Right cardiac atrium (tissue), 5 donors: ENCODE measurements around the gene SMPDL3A. TPM values are rescaled to one million over a fixed set of nuclear protein-coding genes. Genes with fewer than 3 reads are reported as not detected.

Source experiments
- ATAC-seq, 2 donors: fragments of 200-7000 bp; cut with Tn5 transposase; one replicate each; pipeline versions ENCODE4 v1.8.0 to v1.9.1; 2020; ENCODE audit warnings: moderate library complexity in 2 of 2, mild to moderate bottlenecking in 1 of 2
- DNase-seq, 3 donors: peaks; one replicate each; pipeline ENCODE4 v3.0.0-alpha.2; 2020
- H3K27ac ChIP-seq: one replicate; pipeline ENCODE4 v1.5.1; 2013; ENCODE audit warnings: mild to moderate bottlenecking, low read length, control low read depth, moderate library complexity
- H3K27me3 ChIP-seq: one replicate; pipeline ENCODE4 v1.6.1; 2013; ENCODE audit not compliant: control insufficient read depth, insufficient read depth
- H3K4me1 ChIP-seq: one replicate; pipeline ENCODE4 v1.6.1; 2013; ENCODE audit warnings: low read length; ENCODE audit not compliant: control insufficient read depth, insufficient read depth
- H3K4me3 ChIP-seq: one replicate; pipeline ENCODE4 v1.5.1; 2013; ENCODE audit warnings: low read length, control low read depth
- H3K9me3 ChIP-seq: one replicate; pipeline ENCODE4 v1.6.1; 2013; ENCODE audit warnings: low read length; ENCODE audit not compliant: control insufficient read depth
- WGBS: extraction: QIAGEN DNeasy Blood & Tissue Kit; methylation state at CpG from one replicate; pipeline ENCODE4 v1.1.7; 2013; 5-methylcytosine and 5-hydroxymethylcytosine counted together
- intact Hi-C, 4 donors: fragments of 100-400 bp; cut with DNase I; formaldehyde crosslinking; loops; one replicate each; pipeline versions ENCODE4 v1.11.0 to v1.14.0; 2022 to 2023
- polyA plus RNA-seq: library from polyadenylated mRNA; stranded (reverse); fragments of 200-250 nt; gene quantifications from one replicate; pipeline ENCODE4 v1.2.3, GENCODE V29; 2013
- total RNA-seq, 4 donors: library from RNA; stranded (reverse); fragmentation: NEBNext Ultra II Directional; extraction: Animal tissue kit (Norgen Biotek cat#: 25700); gene quantifications; one replicate each; pipeline ENCODE4 v1.2.1, GENCODE V29; 2021
- donor health status: healthy with polysubstance abuse.
- donor health status: DM: no; HTN: yes; CAD: no.
- donor health status: DM: no; HTN: no; CAD: no.
- donor health status: DM: no; HTN: yes; CAD: no; lungs with severe emphysema.
- donor health status: DM: yes; HTN: yes; CAD: no.

SMPDL3A gene
- total and polyA plus RNA-seq, 5 donors: 4.7 to 8.3 (median 7.0) TPM

GRCh38 chr6:122804962-122805485 lies 16.0 kb downstream of the SMPDL3A start:
- Histone ChIP-seq H3K27me3 (no peaks in the 10 kb centered on the region), H3K4me1 (no peaks in the 10 kb centered on the region), H3K4me3 (no peak overlapping the region), H3K27ac (no peak overlapping the region), H3K9me3 (no peaks in the 10 kb centered on the region)
- 57% methylated on average over 5 of the region's 5 CpGs for WGBS
- DNase-seq (no peak), ATAC-seq (peak in 1 of 2 donors; percentile 54)
- intact Hi-C loops: no loop called here

GRCh38 chr6:122806291-122806690 lies 17.2 kb downstream of the SMPDL3A start:
- no peak for DNase-seq
- Histone ChIP-seq H3K4me3 (no peak overlapping the region), H3K27me3 (no peaks in the 10 kb centered on the region), H3K9me3 (no peaks in the 10 kb centered on the region), H3K4me1 (no peaks in the 10 kb centered on the region), H3K27ac (no peak overlapping the region)
- peak; percentile 41 to 57 for ATAC-seq
- intact Hi-C loops: no loop called here
- 56% methylated on average over 2 of the region's 2 CpGs for WGBS

GRCh38 chr6:122808121-122808885 lies 19.2 kb downstream of the SMPDL3A start:
- ATAC-seq (no peak), DNase-seq (no peak)
- no peak overlapping the region for H3K4me3 ChIP-seq
- intact Hi-C loops: no loop called here
- H3K27ac ChIP-seq: no peak overlapping the region
- no peaks in the 10 kb centered on the region for H3K4me1 ChIP-seq
- WGBS: 84% methylated on average over 10 of the region's 10 CpGs
- no peaks in the 10 kb centered on the region for H3K27me3 ChIP-seq
- H3K9me3 ChIP-seq: no peaks in the 10 kb centered on the region

- Histone ChIP-seq H3K9me3 (no peaks in the 10 kb centered on the region), H3K27ac (no peak overlapping the region), H3K4me3 (no peak overlapping the region), H3K4me1 (no peaks in the 10 kb centered on the region), H3K27me3 (no peaks in the 10 kb centered on the region)
- ATAC-seq (no peak), DNase-seq (no peak)
- WGBS: 91% methylated on average over 4 of the region's 4 CpGs
- intact Hi-C loops: no loop called here
Observed at GRCh38 chr6:122809001-122809400, 19.9 kb downstream of the SMPDL3A start.

GRCh38 chr6:122809691-122810090 lies 20.6 kb downstream of the SMPDL3A start:
- no peak overlapping the region for H3K27ac ChIP-seq
- no peak overlapping the region for H3K4me3 ChIP-seq
- intact Hi-C loops: no loop called here
- WGBS: 84% methylated on average over 2 of the region's 2 CpGs
- no peaks in the 10 kb centered on the region for H3K27me3 ChIP-seq
- DNase-seq (no peak), ATAC-seq (no peak)
- H3K9me3 ChIP-seq: no peaks in the 10 kb centered on the region
- no peaks in the 10 kb centered on the region for H3K4me1 ChIP-seq

GRCh38 chr6:122810189-122810588 lies 21.1 kb downstream of the SMPDL3A start:
- Histone ChIP-seq H3K4me3 (no peak overlapping the region), H3K9me3 (no peaks in the 10 kb centered on the region), H3K27me3 (no peaks in the 10 kb centered on the region), H3K4me1 (no peaks in the 10 kb centered on the region), H3K27ac (no peak overlapping the region)
- ATAC-seq (no peak), DNase-seq (no peak)
- intact Hi-C loops: no loop called here
- 76% methylated on average over 1 of the region's 1 CpG for WGBS

- DNase-seq: no peak
- ATAC-seq: no peak
- Histone ChIP-seq H3K4me1 (no peaks in the 10 kb centered on the region), H3K9me3 (no peaks in the 10 kb centered on the region), H3K4me3 (no peak overlapping the region), H3K27me3 (no peaks in the 10 kb centered on the region), H3K27ac (no peak overlapping the region)
- WGBS: 93% methylated on average over 2 of the region's 2 CpGs
- intact Hi-C loops: no loop called here
Observed at GRCh38 chr6:122817358-122817757, 28.3 kb downstream of the SMPDL3A start.

- intact Hi-C loops: no loop called here
- H3K4me3 ChIP-seq: no peak overlapping the region
- ATAC-seq (no peak), DNase-seq (no peak)
- no peaks in the 10 kb centered on the region for H3K4me1 ChIP-seq
- no peak overlapping the region for H3K27ac ChIP-seq
- H3K9me3 ChIP-seq: no peaks in the 10 kb centered on the region
- 74% methylated on average over 4 of the region's 4 CpGs for WGBS
- no peaks in the 10 kb centered on the region for H3K27me3 ChIP-seq
Observed at GRCh38 chr6:122817766-122818165, 28.7 kb downstream of the SMPDL3A start.

GRCh38 chr6:122818866-122819265 lies 29.8 kb downstream of the SMPDL3A start:
- WGBS: 70% methylated on average over 2 of the region's 2 CpGs
- no peaks in the 10 kb centered on the region for H3K4me1 ChIP-seq
- intact Hi-C loops: no loop called here

GRCh38 chr6:122821095-122821494 lies 32.0 kb downstream of the SMPDL3A start:
- H3K27ac ChIP-seq: no peak overlapping the region
- WGBS: 70% methylated on average over 2 of the region's 2 CpGs
- H3K4me1 ChIP-seq: no peaks in the 10 kb centered on the region
- DNase-seq (no peak), ATAC-seq (no peak)
- intact Hi-C loops: no loop called here
- H3K4me3 ChIP-seq: no peak overlapping the region
- H3K27me3 ChIP-seq: no peaks in the 10 kb centered on the region
- H3K9me3 ChIP-seq: no peaks in the 10 kb centered on the region

More at GRCh38 chr6:122818866-122819265, 29.8 kb downstream of the SMPDL3A start:
- no peaks in the 10 kb centered on the region for H3K9me3 ChIP-seq
- DNase-seq (no peak), ATAC-seq (no peak)
- no peaks in the 10 kb centered on the region for H3K27me3 ChIP-seq
- H3K4me3 ChIP-seq: no peak overlapping the region
- no peak overlapping the region for H3K27ac ChIP-seq

- Histone ChIP-seq H3K4me1 (no peaks in the 10 kb centered on the region), H3K9me3 (no peaks in the 10 kb centered on the region), H3K27me3 (no peaks in the 10 kb centered on the region), H3K27ac (no peak overlapping the region), H3K4me3 (no peak overlapping the region)
- 67% methylated on average over 5 of the region's 5 CpGs for WGBS
- ATAC-seq (no peak), DNase-seq (no peak)
- intact Hi-C loops: no loop called here
Observed at GRCh38 chr6:122825163-122825562, 36.1 kb downstream of the SMPDL3A start.
